ENCODE measurements around the gene KLHL29. TPM values are rescaled to one million over a fixed set of nuclear protein-coding genes. Genes with fewer than 3 reads are reported as not detected.

The KLHL29 gene
- total and polyA plus RNA-seq, 4 donors = 0.29 to 2.3 (median 0.68) TPM

DNA sequence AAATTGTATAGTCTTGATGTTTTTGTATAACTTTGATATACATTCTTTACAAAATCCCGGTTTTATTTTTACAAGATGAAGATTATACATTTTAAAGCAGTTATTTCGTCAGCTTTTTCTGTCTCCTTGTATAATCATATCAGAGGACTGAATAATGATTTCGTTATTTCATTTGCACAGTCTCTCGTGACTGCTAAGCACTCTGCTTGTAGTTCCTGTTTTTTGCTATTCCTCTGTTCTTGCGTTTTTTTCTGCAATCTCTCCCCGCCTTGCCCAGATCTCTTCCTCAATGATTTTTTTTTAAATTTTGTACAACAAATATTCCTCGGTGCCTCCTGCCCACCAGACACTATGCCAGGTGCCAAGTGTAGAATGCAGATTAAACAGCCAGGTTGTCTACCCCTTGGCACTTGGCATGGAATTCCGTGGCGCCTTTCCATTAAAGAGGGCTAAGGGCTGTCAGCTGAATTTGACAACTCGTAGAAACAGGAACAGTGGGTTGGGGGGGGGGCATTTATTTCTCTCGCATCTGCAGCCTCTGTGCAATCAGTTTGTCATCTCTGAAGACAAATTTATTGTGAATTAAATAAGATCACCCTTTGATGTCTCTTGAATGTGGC lies 69.6 kb downstream of the KLHL29 start:
- no peak for DNase-seq (ENCODE audit: low spot score)
- Histone ChIP-seq H3K9ac (ENCODE audit: low read depth in 1 of 2, low read length in 2 of 2) (no peak overlapping the region), H3K27me3 (ENCODE audit: control insufficient read depth in 4 of 4, insufficient read depth in 4 of 4, low read length in 3 of 4) (no peaks in the 10 kb centered on the region), H3K27ac (ENCODE audit: low read depth in 1 of 2, low read length in 2 of 2) (no peak overlapping the region), H3K36me3 (ENCODE audit: control insufficient read depth in 4 of 4, insufficient read depth in 3 of 4, low read depth in 1 of 4, low read length in 3 of 4) (no peaks in the 10 kb centered on the region), H3K4me1 (ENCODE audit: control insufficient read depth in 4 of 4, insufficient read depth in 4 of 4, low read length in 3 of 4) (no peaks in the 10 kb centered on the region), H3K9me3 (ENCODE audit: control insufficient read depth in 4 of 4, low read length in 3 of 4) (no peaks in the 10 kb centered on the region), H3K4me3 (ENCODE audit: low read depth in 1 of 3, low read length in 3 of 3) (no peak overlapping the region)
- TF ChIP-seq, protein P1, sequence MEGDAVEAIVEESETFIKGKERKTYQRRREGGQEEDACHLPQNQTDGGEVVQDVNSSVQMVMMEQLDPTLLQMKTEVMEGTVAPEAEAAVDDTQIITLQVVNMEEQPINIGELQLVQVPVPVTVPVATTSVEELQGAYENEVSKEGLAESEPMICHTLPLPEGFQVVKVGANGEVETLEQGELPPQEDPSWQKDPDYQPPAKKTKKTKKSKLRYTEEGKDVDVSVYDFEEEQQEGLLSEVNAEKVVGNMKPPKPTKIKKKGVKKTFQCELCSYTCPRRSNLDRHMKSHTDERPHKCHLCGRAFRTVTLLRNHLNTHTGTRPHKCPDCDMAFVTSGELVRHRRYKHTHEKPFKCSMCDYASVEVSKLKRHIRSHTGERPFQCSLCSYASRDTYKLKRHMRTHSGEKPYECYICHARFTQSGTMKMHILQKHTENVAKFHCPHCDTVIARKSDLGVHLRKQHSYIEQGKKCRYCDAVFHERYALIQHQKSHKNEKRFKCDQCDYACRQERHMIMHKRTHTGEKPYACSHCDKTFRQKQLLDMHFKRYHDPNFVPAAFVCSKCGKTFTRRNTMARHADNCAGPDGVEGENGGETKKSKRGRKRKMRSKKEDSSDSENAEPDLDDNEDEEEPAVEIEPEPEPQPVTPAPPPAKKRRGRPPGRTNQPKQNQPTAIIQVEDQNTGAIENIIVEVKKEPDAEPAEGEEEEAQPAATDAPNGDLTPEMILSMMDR (IDR thresholded peaks at IDR 0.05; ENCODE audit: low read depth, low read length, missing input control) = no peak
- TF ChIP-seq ATF3 (IDR thresholded peaks at IDR 0.05) (no peak), FOXA2 (IDR thresholded peaks at IDR 0.05) (no peak), SP1 (IDR thresholded peaks at IDR 0.05) (no peak), GABPA (IDR thresholded peaks at IDR 0.05 in 1 of 2, conservative IDR thresholded peaks at IDR 0.05 in 1 of 2) (no peak), EGR1 (IDR thresholded peaks at IDR 0.05; ENCODE audit: low read depth in 2 of 2) (no peak), YY1 (IDR thresholded peaks at IDR 0.05) (no peak), RXRA (IDR thresholded peaks at IDR 0.05) (no peak)
- WGBS = 79% methylated on average over 11 of the region's 11 CpGs

DNA sequence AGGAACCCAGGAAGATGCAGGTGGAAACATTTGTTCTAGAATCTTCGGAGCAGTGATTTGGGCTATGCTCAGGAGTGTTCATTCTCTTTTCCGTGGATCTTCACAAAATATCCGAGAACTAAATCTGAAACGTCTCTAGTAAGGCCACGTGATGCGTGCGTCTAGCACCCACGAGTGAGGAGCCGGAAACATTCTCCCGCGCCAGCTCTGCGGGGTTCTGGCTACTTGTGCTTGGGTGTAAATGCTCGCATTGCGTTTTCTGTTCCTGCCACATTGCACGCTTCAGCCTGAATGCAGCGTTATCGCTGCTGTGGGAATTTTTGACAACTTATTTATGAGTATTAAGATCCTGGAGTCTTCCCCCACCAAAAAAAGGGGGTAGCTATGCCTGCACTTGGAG lies 71.4 kb downstream of the KLHL29 start:
- Histone ChIP-seq H3K9ac (ENCODE audit: low read depth in 1 of 2, low read length in 2 of 2) (no peak overlapping the region), H3K4me1 (ENCODE audit: control insufficient read depth in 4 of 4, insufficient read depth in 4 of 4, low read length in 3 of 4) (no peaks in the 10 kb centered on the region), H3K4me3 (ENCODE audit: low read depth in 1 of 3, low read length in 3 of 3) (no peak overlapping the region), H3K36me3 (ENCODE audit: control insufficient read depth in 4 of 4, insufficient read depth in 3 of 4, low read depth in 1 of 4, low read length in 3 of 4) (no peaks in the 10 kb centered on the region), H3K27ac (ENCODE audit: low read depth in 1 of 2, low read length in 2 of 2) (no peak overlapping the region), H3K27me3 (ENCODE audit: control insufficient read depth in 4 of 4, insufficient read depth in 4 of 4, low read length in 3 of 4) (no peaks in the 10 kb centered on the region), H3K9me3 (ENCODE audit: control insufficient read depth in 4 of 4, low read length in 3 of 4) (no peaks in the 10 kb centered on the region)
- TF ChIP-seq FOXA2 (IDR thresholded peaks at IDR 0.05) = no peak
- TF ChIP-seq RXRA (IDR thresholded peaks at IDR 0.05) = no peak
- TF ChIP-seq EGR1 (IDR thresholded peaks at IDR 0.05; ENCODE audit: low read depth in 2 of 2) = no peak
- TF ChIP-seq MAX (IDR thresholded peaks at IDR 0.05) = no peak
- TF ChIP-seq, protein P1 (IDR thresholded peaks at IDR 0.05; ENCODE audit: low read depth, low read length, missing input control) = no peak
- no peak for TF ChIP-seq FOXA1 (IDR thresholded peaks at IDR 0.05)
- no peak for TF ChIP-seq SP1 (IDR thresholded peaks at IDR 0.05)
- TF ChIP-seq TAF1 (conservative IDR thresholded peaks at IDR 0.05) = no peak
- no peak for TF ChIP-seq GABPA (IDR thresholded peaks at IDR 0.05 in 1 of 2, conservative IDR thresholded peaks at IDR 0.05 in 1 of 2)
- no peak for TF ChIP-seq NR2F2 (IDR thresholded peaks at IDR 0.05)
- TF ChIP-seq JUND (IDR thresholded peaks at IDR 0.05) = no peak
- no peak for TF ChIP-seq ATF3 (IDR thresholded peaks at IDR 0.05)
- no peak for TF ChIP-seq RAD21 (IDR thresholded peaks at IDR 0.05)
- no peak for TF ChIP-seq HNF4G (IDR thresholded peaks at IDR 0.05)
- TF ChIP-seq, protein P2, sequence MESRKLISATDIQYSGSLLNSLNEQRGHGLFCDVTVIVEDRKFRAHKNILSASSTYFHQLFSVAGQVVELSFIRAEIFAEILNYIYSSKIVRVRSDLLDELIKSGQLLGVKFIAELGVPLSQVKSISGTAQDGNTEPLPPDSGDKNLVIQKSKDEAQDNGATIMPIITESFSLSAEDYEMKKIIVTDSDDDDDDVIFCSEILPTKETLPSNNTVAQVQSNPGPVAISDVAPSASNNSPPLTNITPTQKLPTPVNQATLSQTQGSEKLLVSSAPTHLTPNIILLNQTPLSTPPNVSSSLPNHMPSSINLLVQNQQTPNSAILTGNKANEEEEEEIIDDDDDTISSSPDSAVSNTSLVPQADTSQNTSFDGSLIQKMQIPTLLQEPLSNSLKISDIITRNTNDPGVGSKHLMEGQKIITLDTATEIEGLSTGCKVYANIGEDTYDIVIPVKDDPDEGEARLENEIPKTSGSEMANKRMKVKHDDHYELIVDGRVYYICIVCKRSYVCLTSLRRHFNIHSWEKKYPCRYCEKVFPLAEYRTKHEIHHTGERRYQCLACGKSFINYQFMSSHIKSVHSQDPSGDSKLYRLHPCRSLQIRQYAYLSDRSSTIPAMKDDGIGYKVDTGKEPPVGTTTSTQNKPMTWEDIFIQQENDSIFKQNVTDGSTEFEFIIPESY (IDR thresholded peaks at IDR 0.05) = no peak
- TF ChIP-seq YY1 (IDR thresholded peaks at IDR 0.05) = no peak
- TF ChIP-seq, protein P3, sequence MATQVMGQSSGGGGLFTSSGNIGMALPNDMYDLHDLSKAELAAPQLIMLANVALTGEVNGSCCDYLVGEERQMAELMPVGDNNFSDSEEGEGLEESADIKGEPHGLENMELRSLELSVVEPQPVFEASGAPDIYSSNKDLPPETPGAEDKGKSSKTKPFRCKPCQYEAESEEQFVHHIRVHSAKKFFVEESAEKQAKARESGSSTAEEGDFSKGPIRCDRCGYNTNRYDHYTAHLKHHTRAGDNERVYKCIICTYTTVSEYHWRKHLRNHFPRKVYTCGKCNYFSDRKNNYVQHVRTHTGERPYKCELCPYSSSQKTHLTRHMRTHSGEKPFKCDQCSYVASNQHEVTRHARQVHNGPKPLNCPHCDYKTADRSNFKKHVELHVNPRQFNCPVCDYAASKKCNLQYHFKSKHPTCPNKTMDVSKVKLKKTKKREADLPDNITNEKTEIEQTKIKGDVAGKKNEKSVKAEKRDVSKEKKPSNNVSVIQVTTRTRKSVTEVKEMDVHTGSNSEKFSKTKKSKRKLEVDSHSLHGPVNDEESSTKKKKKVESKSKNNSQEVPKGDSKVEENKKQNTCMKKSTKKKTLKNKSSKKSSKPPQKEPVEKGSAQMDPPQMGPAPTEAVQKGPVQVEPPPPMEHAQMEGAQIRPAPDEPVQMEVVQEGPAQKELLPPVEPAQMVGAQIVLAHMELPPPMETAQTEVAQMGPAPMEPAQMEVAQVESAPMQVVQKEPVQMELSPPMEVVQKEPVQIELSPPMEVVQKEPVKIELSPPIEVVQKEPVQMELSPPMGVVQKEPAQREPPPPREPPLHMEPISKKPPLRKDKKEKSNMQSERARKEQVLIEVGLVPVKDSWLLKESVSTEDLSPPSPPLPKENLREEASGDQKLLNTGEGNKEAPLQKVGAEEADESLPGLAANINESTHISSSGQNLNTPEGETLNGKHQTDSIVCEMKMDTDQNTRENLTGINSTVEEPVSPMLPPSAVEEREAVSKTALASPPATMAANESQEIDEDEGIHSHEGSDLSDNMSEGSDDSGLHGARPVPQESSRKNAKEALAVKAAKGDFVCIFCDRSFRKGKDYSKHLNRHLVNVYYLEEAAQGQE (IDR thresholded peaks at IDR 0.05) = no peak
- WGBS = 96% methylated on average over 17 of the region's 17 CpGs
- DNase-seq (ENCODE audit: low spot score) = no peak

Data from liver (tissue), 9 donors.